Endothelial cell of umbilical vein (primary cell): ENCODE data around the gene KTN1. TPM values are rescaled to one million over a fixed set of nuclear protein-coding genes. Genes with fewer than 3 reads are reported as not detected.

Experiments used
- BruUV-seq: library from RNA; stranded (reverse); fragments of 400-500 nt; replicated peaks from 2 replicates; lab custom pipeline; 2021; lab: Mats Ljungman, UMichigan
- CTCF ChIA-PET: fragments of 300-600, 350-600 bp; sonication (Branson Sonifier 250); formaldehyde crosslinking; loops from one replicate; lab custom pipeline; 2021; ENCODE audit warnings: antibody characterized with exemption, inconsistent platforms; lab: Charles Lee
- POLR2A ChIA-PET: fragments of 300-600, 350-600 bp; sonication (Branson Sonifier 250); formaldehyde crosslinking; loops from one replicate; lab custom pipeline; 2021; ENCODE audit warnings: antibody characterized with exemption, inconsistent platforms; lab: Charles Lee
- DNase-seq: peaks from one replicate; pipeline ENCODE4 v3.0.0-alpha.2; 2011; ENCODE audit warnings: low read depth, low spot score
- FAIRE-seq: peaks from 2 replicates; lab custom pipeline; 2011; peaks lifted over from hg19 to GRCh38; lab: Jason Lieb, UNC
- H2AFZ ChIP-seq: 2 replicates; pipeline ENCODE4 v1.6.0; 2012; ENCODE audit warnings: low read depth, low read length, control low read depth, inconsistent platforms
- H3K27ac ChIP-seq: 2 replicates; pipeline ENCODE4 v1.5.1; 2011; ENCODE audit warnings: low read depth, mild to moderate bottlenecking, control low read depth, low read length, moderate library complexity; ENCODE audit not compliant: insufficient read depth
- H3K27me3 ChIP-seq, 2 experiments: 2 replicates each; pipeline versions ENCODE4 v1.6.0 to v1.6.1; 2011; ENCODE audit warnings: low read length in 2 of 2, mixed read lengths in 1 of 2; ENCODE audit not compliant: control insufficient read depth in 2 of 2, insufficient read depth in 2 of 2
- H3K36me3 ChIP-seq, 2 experiments: 2 replicates in 1 of 2; 3 replicates in 1 of 2; pipeline ENCODE4 v1.5.1; 2011; ENCODE audit warnings: low read length in 2 of 2, mild to moderate bottlenecking in 1 of 2, moderate library complexity in 1 of 2; ENCODE audit not compliant: control insufficient read depth in 2 of 2, insufficient read depth in 2 of 2; ENCODE audit errors: extremely low read depth in 1 of 2
- H3K4me1 ChIP-seq: 3 replicates; pipeline ENCODE4 v1.5.1; 2011; ENCODE audit warnings: mild to moderate bottlenecking, low read length; ENCODE audit not compliant: control insufficient read depth, insufficient read depth; ENCODE audit errors: extremely low read depth
- H3K4me2 ChIP-seq: 2 replicates; pipeline ENCODE4 v1.6.1; 2011; ENCODE audit warnings: low read length, control low read depth, mixed read lengths; ENCODE audit not compliant: insufficient read depth
- H3K4me3 ChIP-seq, 3 experiments: fragments of 200-600 bp in 1 of 3; sonication (generic), shearing (Covaris generic) in 1 of 3; replicated peaks in 1 of 3; 2 replicates each; pipeline ENCODE4 v1.5.1; 2011 to 2016; ENCODE audit warnings: control low read depth in 3 of 3, low read length in 3 of 3, mild to moderate bottlenecking in 2 of 3, inconsistent platforms in 1 of 3, low read depth in 1 of 3, moderate library complexity in 1 of 3; ENCODE audit not compliant: insufficient read depth in 1 of 3
- H3K79me2 ChIP-seq: 2 replicates; pipeline ENCODE4 v1.6.0; 2012; ENCODE audit warnings: low read length, inconsistent platforms; ENCODE audit not compliant: control insufficient read depth, insufficient read depth
- H3K9ac ChIP-seq: replicated peaks from 2 replicates; pipeline ENCODE3; 2011; ENCODE audit warnings: low read length, control low read depth; ENCODE audit not compliant: insufficient read depth; ENCODE audit errors: extremely low read depth
- H3K9me1 ChIP-seq: replicated peaks from 3 replicates; pipeline ENCODE4 v1.6.0; 2011; ENCODE audit warnings: mild to moderate bottlenecking, low read length; ENCODE audit not compliant: control insufficient read depth, insufficient read depth; ENCODE audit errors: extremely low read depth
- H3K9me3 ChIP-seq: replicated peaks from 2 replicates; pipeline ENCODE4 v1.5.1; 2012; ENCODE audit warnings: low read length, inconsistent platforms; ENCODE audit not compliant: control insufficient read depth, insufficient read depth
- H4K20me1 ChIP-seq: replicated peaks from 2 replicates; pipeline ENCODE3; 2011; ENCODE audit warnings: mild to moderate bottlenecking, low read length; ENCODE audit not compliant: control insufficient read depth, insufficient read depth; ENCODE audit errors: extremely low read depth
- CTCF ChIP-seq, 2 donors: IDR thresholded peaks; 1 replicate in 1 of 2; 2 replicates in 1 of 2; pipeline ENCODE4 v1.5.1; 2011; ENCODE audit warnings: low read length in 2 of 2, mild to moderate bottlenecking in 2 of 2, moderate library complexity in 2 of 2, control low read depth in 1 of 2, inconsistent platforms in 1 of 2, low read depth in 1 of 2; ENCODE audit not compliant: insufficient read depth in 1 of 2; ENCODE audit errors: extremely low read depth in 1 of 2
- EZH2 ChIP-seq: IDR thresholded peaks from 2 replicates; pipeline ENCODE4 v1.6.1; 2012; ENCODE audit warnings: borderline replicate concordance, low read depth, mild to moderate bottlenecking, moderate library complexity, low read length, inconsistent platforms; ENCODE audit not compliant: severe bottlenecking
- FOS ChIP-seq: IDR thresholded peaks from 2 replicates; pipeline ENCODE4 v1.6.1; 2011; ENCODE audit warnings: mild to moderate bottlenecking, low read length, moderate library complexity, borderline replicate concordance; ENCODE audit not compliant: insufficient read depth
- GATA2 ChIP-seq: IDR thresholded peaks from 2 replicates; pipeline ENCODE4 v1.7.0; 2011; ENCODE audit warnings: low read depth, mild to moderate bottlenecking, moderate library complexity, mixed read lengths, low read length; ENCODE audit not compliant: insufficient read length, insufficient read depth
- JUN ChIP-seq: IDR thresholded peaks from 2 replicates; pipeline ENCODE4 v1.6.1; 2011; ENCODE audit warnings: borderline replicate concordance, low read depth; ENCODE audit not compliant: insufficient read length, insufficient read depth
- MAX ChIP-seq: IDR thresholded peaks from 2 replicates; pipeline ENCODE4 v1.6.1; 2011; ENCODE audit not compliant: insufficient read depth, insufficient read length
- MYC ChIP-seq: IDR thresholded peaks from one replicate; pipeline ENCODE4 v1.6.1; 2011; ENCODE audit warnings: mild to moderate bottlenecking, low read depth, low read length
- POLR2A ChIP-seq: IDR thresholded peaks from 2 replicates; pipeline ENCODE4 v1.6.1; 2012; ENCODE audit warnings: low read depth, mild to moderate bottlenecking, control low read depth, low read length
- POLR2AphosphoS5 ChIP-seq: IDR thresholded peaks from 2 replicates; pipeline ENCODE4 v1.6.1; 2012; ENCODE audit warnings: low read depth, mild to moderate bottlenecking, control low read depth, low read length, moderate library complexity; ENCODE audit not compliant: insufficient read depth
- dilution Hi-C: fragments of 300-500 bp; cut with MboI; formaldehyde crosslinking; loops from one replicate; pipeline ENCODE4 v1.15.0; 2019; ENCODE audit warnings: low sequenced_read_pairs; ENCODE audit not compliant: extremely low pct_ligation_motif_present
- intact Hi-C: fragments of 100-400 bp; cut with micrococcal nuclease; formaldehyde crosslinking; loops from one replicate; pipeline ENCODE4 v1.10.0; 2022
- polyA plus RNA-seq, 4 experiments: library from polyadenylated mRNA; depleted of rRNA in 3 of 4; stranded (reverse) in 3 of 4; unstranded in 1 of 4; fragments of >200 nt; gene quantifications; 2 replicates each; pipeline versions ENCODE4 v1.2.1 to v1.2.3, GENCODE V29; 2011 to 2012; ENCODE audit warnings: missing spikeins in 1 of 4
- total RNA-seq: library from RNA; stranded (reverse); gene quantifications from 2 replicates; pipeline ENCODE4 v1.2.3, GENCODE V29; 2021

Gene KTN1
- total and polyA plus RNA-seq, 2 donors (not counting 3 experiments of a cell fraction or from before 2014, with no cell fraction given): 33.2 to 148 TPM

- dilution Hi-C loops: no loop called here
- Histone ChIP-seq H2AFZ (no peak overlapping the region), H3K9ac (no peak overlapping the region), H3K9me1 (no peaks in the 10 kb centered on the region), H3K79me2 (no peaks in the 10 kb centered on the region), H3K27ac (no peak overlapping the region), H4K20me1 (no peaks in the 10 kb centered on the region), H3K4me1 (no peaks in the 10 kb centered on the region), H3K4me2 (no peak overlapping the region), H3K36me3 (no peaks in the 10 kb centered on the region), H3K27me3 (no peaks in the 10 kb centered on the region), H3K9me3 (no peaks in the 10 kb centered on the region), H3K4me3 (no peak overlapping the region)
- no peak for TF ChIP-seq FOS
- no peak for TF ChIP-seq CTCF (IDR thresholded peaks at IDR 0.05; ENCODE audit: extremely low read depth in 1 of 2, insufficient read depth in 1 of 2, low read depth in 1 of 2, low read length in 2 of 2)
- no peak for TF ChIP-seq JUN
- TF ChIP-seq EZH2: no peak
- no peak for TF ChIP-seq POLR2A
- TF ChIP-seq MAX: no peak
- no peak for TF ChIP-seq MYC
- no peak for TF ChIP-seq GATA2
- TF ChIP-seq POLR2AphosphoS5: no peak
- POLR2A ChIA-PET: interaction anchor here (1.1 kb wide), 1 partner anchor 632 kb away, joined by 4 read pairs; no protein-coding TSS in a partner anchor
- no TSS peak for BruUV-seq
- intact Hi-C loops: no loop called here
- CTCF ChIA-PET: interaction anchor here (0.6 to 1.9 kb wide), 6 partner anchors 21 to 764 kb away, joined by 3 to 12 read pairs (median 3); no protein-coding TSS in a partner anchor
- DNase-seq (no peak), FAIRE-seq (no peak)
Measured at GRCh38 chr14:55710506-55711041, 130.6 kb downstream of the KTN1 start.
